ENCODE measurements around the gene VWA8.

VWA8 gene

GRCh38 chr13:41720839-41721561 lies 239.9 kb downstream of the VWA8 start:
- DNase-seq: no peak

DNA sequence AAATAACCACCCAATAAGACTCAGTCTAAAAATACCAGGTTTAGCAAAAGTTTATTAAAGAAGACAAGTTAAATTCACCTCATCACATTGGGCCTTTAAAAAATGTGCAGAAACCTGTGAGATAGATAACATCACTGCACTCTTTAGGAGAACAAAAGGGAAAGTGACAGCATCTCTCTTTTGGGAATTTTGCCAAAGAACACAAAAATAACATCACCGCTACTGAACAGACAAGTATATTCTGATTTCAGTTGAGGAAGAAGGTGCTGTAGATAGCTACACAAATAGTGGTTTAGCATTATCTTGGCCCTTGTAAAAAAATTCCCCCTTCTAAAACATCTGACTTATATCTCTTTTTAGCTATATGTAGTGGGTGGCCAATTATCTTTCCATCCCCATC lies 244.7 kb downstream of the VWA8 start:
- DNase-seq: no peak

DNA sequence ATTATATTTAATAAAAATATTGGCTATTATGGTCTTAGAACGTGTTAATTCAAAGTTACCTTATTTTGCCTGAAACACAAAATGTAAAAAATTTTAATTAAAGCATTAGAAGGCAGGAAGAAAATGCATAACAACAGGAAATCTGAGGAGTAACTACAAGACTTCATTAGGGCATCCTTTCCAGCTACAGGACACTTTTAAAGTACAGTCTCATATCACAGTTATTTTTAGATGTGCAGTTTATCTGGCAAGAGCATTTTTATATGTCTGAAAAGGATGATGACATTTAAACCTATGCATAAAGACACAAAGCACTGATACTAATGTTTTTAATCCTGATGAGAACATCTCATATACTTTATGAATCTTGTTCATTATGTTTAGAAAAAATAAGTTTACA lies 247.5 kb downstream of the VWA8 start:
- no peak for DNase-seq

DNA sequence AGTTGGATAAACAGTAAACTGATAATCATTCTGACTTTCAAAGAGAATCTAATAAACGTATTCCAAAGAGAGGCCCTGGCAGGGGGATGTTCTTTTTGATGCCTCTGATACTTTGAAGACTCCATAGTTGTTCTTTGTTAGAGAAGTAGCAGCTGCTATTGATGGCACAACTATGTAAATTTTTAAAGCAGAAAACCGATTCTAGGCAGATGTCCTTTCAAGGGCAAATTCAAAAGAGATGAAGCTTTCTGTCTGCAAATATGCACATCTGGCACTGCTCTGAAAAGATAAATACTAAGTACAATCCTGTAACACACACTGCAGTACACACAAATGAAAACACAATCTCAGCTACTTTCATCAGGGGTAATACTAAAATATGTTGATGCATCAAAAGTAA lies 250.1 kb downstream of the VWA8 start:
- DNase-seq: no peak

GRCh38 chr13:41709511-41709910 lies 251.4 kb downstream of the VWA8 start:
- no peak for DNase-seq

GRCh38 chr13:41708713-41709112 lies 252.2 kb downstream of the VWA8 start:
- DNase-seq: no peak

DNA sequence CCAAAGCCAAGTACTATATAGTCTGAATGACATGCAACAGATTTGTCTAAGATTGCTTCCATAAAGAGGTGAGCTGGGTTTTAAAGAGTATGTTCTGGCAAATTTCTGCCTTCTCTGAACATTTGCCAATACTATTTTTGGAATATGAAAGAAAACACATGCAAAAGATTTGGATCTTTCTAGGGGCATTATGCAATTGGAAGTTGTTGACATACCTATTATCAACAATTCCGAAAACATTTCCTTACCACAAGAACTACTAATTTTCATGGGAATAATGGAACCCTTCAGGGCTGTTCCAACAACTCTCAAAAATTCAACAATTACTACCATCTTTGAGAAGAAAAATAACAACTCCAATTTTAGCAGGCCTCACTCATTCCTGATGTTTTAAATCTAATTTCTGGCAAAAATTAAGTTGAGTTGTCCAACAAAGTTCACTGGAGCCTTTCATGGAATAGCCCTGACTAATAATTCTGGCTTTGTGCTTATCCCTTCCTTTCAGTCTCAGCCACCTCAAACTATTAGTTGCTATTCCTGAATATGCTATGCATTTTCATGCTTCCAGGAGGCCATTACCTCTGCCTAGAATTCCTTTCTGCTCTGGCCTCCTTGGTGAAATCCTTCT lies 253.6 kb downstream of the VWA8 start:
- DNase-seq: no peak

DNA sequence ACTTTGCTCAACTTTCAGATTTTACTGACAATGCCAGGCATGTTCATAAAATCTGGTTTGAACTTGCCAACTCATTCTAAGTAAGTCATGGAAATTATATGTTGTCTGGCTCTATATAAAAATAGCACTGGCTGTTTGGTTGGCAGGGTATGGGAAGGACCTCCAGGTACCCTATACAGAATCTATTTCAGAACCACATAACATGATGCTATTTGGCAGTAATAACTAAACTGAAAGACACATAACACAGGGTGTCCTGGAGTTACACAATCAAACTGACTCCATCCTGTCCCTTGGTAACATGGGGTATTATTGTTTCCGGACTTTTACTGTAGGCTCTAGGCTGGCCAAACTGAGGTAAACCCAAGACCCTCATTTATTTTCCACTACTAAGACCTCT lies 254.8 kb downstream of the VWA8 start:
- no peak for DNase-seq

- no peak for DNase-seq
Observed at GRCh38 chr13:41702540-41702939, 258.4 kb downstream of the VWA8 start.

DNA sequence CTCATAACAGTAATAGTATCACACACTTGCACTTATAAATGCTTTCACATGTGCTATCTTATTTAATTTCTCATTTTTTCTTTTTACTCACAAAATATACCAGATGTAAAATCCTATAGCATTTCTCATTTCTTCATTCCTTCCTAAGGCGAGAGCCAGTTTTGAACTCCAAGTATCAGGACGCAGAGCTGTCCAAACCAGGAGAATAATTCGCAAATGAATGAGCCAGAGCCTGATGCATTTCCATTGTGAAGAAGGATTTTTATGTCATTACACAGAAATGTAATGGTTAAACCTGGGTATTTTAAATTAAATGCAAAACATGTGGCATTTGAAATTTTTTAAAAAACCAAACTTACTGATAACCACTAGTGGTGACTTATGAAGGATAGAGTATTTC lies 259.2 kb downstream of the VWA8 start:
- no peak for DNase-seq

GRCh38 chr13:41700790-41701310 lies 260.1 kb downstream of the VWA8 start:
- no peak for DNase-seq

DNA sequence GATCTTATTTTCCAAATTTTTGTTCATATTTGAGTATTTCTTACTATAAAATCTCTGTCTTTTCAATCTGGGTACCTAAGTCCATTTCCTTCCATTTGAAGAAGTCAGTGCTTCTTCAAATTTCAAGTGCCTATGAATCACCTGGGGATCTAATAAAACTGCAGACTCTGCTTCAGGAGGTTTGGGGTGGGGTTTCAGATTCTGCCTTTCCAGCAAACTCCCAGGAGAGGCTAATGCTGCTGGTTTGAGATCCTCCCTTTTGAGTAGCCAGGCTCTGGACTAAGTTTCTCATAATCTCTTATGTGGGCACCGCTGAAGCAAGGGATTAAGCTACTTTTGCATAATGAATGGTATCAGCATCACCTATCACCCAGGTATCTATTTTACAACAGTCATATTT lies 261.1 kb downstream of the VWA8 start:
- DNase-seq: no peak

DNA sequence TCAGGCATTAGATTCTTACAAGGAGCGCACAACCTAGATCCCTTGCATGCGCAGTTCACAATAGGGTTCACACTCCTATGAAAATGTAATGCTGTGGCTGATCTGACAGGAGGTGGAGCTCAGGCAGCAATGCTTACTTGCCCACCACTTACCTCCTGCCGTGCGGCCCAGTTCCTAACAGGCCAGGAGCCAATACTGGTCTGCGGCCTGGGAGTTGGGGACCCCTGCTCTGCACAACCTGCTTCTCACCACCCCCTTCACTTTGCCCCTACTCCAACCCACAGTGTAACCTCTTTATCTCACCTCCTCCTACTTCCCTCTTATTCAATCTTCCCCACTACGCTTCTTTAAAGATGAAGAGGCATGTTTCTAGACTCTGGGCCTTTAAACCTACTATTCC lies 263.3 kb downstream of the VWA8 start:
- no peak for DNase-seq

- DNase-seq: no peak
Observed at GRCh38 chr13:41696163-41697003, 264.5 kb downstream of the VWA8 start.

- DNase-seq: no peak
Observed at GRCh38 chr13:41694545-41695301, 266.2 kb downstream of the VWA8 start.

DNA sequence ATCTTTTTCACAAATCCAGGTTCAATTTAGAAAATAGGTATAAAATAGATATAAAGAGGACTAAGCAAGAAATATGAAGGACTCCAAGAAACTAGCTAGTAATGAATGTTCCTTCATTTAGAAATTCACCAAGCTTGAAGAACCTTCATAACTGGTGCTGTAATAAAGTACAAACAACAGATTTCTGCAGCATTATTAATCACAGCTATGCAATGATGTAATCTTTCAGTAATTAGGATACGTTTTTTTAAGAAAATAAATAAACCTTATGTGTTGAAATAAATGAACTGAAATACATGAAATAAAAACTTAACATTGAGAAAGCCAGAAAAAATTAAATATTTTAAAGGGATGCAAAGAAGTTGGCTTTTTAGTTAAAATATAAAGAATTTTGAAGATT lies 267.5 kb downstream of the VWA8 start:
- DNase-seq: no peak

GRCh38 chr13:41691274-41691673 lies 269.6 kb downstream of the VWA8 start:
- DNase-seq: no peak

DNA sequence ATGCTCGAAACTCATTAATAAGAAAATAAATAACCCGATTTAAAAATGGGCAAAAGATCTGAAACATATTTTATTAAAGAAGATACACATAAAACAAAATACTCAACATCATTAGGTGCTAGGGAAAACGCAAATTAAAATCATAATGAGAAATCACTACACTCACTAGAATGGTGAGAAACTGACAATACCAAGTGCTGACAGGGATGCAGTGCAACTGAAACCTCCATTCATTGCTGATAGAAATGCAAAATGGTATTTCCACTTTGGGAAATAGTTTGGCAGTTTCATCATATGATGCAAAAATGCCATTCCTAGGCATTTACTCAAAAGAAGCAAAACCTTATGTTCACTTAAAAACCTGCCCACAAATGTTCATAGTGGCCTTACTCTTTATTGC lies 278.1 kb downstream of the VWA8 start:
- no peak for DNase-seq

- no peak for DNase-seq
Observed at GRCh38 chr13:41682001-41682400, 278.9 kb downstream of the VWA8 start.

- DNase-seq: no peak
Observed at GRCh38 chr13:41681587-41681986, 279.3 kb downstream of the VWA8 start.

GRCh38 chr13:41680900-41681299 lies 280.0 kb downstream of the VWA8 start:
- no peak for DNase-seq

DNA sequence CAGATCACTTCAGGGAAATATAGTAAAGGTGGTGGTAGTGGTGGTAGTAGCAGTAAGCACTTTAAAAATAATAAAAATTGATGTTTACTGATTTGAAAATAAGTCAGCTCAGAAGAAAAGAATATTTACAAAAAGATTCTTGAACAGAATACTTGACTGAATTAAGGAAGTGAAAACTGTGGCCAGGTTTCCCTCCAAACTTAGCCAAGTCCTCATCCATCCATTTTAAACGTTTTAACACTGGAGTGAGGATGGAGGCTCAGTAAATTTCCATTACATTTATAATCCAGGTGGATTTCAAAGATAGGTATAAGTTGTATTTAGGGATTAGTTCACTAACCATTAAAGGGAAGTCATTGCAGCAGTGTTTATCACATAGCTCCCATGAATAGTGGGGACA lies 282.1 kb downstream of the VWA8 start:
- DNase-seq: no peak

GRCh38 chr13:41678249-41678648 lies 282.7 kb downstream of the VWA8 start:
- no peak for DNase-seq
